Inferior parietal cortex (tissue), 1 donor: ENCODE data around the gene NUP210.
A peak's percentile ranks its signal among the peaks of the same experiment; 100 is the strongest.

ENCODE experiments used
- DNase-seq: peaks from one replicate; pipeline ENCODE4 v3.0.0-alpha.2; 2016; ENCODE audit errors: extremely low spot score

Gene NUP210

DNA sequence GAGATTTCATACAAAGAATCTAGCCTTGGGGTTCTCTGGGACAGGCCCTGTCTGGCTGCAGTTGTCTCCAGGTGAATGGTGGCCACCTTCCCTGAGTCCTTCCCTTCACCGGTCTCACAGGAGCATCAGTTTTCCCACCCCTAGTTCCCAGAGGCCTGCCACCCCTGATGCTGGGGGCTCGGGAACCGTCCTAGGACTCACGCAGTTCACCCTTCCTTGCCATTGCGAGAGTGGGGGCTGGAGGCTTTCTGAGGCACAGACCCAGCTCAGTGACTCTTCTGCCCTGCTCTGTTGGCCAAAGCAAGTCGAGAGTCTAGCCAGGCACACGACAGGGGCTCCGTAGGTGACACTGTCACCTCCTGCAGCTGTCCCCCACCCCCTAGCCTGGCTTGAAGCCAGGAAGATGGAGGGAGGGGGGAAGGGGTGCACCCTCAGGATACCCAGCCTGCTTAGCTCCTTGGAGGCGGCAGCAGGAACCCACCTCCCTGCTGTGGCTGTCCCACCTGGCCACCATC lies 130.3 kb downstream of the NUP210 start:
- no peak for DNase-seq

DNA sequence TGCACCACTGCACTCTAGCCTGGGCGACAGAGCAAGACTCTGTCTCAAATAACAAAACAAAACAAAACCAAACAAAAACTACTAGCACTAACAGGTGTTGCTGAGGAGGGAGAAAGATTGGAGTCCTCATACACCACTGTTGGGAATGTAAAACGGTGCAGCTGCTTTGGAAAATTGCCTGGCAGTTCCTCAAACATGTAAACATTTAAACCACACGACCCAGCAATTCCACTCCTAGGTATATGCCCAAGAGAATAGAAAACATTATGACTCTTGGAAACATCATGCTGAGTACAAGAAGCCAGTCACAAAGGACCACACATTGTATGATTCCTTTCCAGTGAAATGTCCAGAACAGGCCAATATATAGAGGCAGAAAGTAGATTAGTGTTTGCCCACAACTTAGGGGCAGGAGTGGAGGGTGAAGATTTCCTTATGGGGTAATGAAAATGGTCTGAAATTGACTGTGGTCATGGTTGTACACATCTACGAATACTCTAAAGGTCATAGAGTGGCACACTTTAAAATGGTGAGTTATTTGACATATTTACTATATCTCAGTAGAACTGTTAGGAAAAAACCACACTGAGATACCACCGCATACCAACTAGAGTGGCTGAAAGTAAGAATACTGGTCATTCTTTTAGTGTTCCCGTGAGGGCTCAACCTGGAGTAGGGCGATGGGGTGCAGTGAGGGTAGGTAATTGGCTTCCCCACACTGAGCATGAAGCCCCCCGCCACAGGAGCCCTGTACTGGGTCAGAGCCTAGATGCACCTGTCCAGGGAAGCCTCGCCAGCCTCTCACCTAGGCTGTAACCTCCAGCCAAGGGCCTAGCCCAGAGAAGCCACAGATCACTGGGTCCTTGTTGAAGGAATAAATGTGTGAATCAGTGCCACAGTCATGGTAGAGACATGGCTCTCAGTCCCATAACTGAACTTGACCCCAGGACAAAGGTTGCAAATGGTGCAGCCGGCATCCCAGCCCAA lies 131.1 kb downstream of the NUP210 start:
- no peak for DNase-seq

DNA sequence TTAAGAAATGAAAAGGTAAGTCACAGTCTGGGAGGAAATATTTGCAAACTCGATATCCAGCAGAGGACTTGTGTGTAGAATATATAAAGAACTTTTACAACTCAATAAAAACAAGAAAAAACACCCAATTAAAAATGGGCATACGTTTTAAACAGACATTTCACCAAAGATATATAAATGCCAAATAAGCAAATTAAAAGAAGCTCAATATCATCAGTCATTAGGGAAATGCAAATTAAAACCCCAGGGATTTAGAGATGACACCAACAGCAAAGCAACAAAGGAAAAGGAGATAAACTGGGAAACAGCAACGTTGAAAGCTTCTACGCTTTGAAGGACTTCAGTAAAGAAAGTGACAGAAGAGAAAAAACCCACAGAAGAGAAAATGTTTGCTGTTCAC lies 132.3 kb downstream of the NUP210 start:
- DNase-seq: no peak

DNA sequence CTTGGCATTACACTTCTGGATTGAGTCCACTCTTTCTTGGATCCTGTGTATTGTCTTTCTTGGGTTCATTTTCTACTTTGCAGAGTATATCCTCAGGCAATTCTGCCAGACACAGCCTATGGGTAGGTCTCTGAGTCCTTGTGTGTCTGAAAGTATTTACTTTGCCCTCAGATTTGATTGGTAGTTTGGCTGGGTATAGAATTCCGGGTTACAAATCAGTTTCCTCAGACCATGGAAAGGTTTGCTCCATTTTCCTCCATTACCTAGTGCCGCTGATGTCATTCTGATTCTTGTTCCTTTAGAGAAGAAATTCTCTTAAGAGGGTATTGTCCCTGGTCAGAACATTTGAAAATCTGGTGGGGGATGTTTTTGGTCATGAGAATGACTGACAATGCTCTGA lies 133.2 kb downstream of the NUP210 start:
- DNase-seq: no peak

DNA sequence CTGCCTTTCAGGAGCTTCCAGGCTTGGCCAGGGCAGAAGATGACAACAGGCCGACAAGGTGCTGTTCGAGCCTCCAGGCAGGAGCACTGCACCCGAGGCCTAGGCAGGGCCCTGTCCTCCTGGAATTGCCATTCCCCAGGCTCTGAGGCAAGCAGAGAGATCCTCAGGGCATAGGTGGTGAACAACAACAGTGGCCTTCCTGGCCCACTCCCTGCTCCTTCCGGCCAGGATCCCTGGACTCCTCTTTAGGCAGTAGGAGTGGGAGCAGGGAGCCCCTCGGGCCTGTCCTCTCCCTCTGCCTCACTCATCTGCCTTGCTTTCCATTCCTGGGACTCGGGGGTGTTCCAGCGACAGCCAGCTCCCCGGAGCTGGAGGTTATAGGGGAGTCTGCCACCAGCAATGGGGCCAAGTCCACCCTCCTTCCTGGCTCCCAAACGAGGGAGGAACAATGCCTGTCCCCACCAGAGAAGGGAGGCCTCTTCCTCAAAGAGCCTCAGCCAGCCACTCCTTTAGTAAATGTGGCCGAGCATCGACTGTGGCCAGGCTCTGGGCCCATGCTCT lies 135.0 kb downstream of the NUP210 start:
- DNase-seq: no peak

DNA sequence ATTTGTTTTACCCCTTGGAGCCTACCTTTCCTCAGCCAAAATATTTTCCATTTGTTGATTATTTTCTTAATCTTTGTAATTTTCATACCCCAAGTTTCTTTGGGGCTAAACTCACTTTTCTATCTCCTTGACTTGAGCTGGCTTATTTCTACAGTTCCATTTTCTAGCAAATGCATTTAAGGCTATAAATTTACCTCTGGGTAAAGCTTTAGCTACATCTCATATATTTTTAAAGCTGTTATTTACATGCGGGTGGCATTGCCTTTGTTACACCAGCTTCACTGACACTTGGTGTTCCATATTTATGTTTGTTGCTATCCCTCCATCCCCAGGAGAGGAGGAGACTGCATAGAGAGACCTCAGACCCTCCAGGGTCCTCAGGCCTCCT lies 136.3 kb downstream of the NUP210 start:
- DNase-seq: no peak

DNA sequence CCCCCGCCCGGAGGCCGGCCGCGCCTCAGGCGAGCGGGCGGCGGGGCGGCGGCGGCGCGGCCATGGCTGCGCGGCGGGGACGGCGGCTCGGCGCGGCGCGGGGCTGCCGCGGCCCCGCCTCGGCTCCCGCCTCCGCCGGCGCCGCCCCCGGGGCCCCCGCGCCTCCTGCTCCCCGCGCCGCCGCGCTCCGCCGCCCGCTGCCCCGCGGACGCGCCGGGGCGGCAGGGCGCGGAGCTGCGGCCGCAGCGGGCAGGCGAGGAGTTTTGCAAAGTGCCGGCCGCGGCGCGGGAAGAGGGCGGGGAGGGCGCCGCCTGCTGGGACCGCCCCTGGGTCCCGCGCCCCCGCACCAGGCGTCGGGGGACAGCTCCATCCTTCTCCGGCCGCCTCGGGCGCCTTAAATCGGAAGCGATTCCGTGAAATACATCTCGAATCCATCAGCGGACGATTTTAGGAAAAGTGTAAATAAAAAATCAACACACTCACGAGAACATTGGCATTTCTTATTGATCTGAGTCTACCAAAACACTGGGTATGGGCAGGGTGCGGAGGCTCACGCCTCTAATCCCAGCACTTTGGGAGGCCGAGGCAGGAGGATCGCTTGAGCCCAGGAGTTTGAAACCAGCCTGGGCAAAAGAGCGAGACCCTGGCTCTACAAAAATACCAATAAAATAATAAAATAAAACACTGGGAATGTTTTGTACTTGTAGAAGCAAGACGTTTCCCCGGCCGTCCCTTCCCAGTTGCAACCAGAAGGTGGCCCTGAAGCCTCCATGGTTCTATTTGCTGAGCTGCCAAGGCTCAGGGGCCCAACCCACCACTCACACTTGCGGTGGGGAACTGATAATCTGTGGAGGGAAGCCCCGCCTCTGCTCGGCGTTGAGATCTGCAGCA lies 136.9 kb downstream of the NUP210 start:
- no peak for DNase-seq

DNA sequence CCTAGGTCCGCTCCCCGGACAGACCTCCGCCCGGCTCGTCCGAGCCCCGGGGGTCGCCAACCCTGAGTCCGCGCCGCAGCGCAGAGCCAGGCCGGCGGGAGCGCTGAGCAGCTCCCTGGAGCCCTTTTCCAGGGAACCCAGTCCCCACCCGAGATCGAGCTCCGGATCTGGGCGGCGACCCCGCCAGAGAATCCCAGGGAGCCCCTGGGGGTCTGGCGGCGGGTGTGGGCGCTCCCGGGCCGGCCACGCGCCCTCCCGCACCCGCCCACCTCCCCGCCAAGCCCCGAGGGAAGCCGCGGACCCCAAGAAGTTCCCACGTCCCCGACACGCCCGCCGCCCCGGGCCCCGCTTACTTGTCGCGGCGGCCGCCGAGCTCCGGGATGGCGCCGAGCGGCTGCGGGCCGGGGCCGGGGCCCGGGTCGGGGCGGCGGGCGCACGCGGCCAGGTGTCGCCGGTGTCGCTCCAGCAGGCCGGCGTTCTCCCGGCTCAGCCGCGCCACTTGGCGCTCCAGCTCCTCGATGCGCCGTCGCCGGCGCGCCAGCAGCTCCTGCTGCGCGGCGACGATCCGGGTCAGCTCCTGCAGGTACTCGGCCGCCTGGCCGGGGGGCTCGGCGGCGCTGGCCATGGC lies 137.7 kb downstream of the NUP210 start:
- DNase-seq: no peak

DNA sequence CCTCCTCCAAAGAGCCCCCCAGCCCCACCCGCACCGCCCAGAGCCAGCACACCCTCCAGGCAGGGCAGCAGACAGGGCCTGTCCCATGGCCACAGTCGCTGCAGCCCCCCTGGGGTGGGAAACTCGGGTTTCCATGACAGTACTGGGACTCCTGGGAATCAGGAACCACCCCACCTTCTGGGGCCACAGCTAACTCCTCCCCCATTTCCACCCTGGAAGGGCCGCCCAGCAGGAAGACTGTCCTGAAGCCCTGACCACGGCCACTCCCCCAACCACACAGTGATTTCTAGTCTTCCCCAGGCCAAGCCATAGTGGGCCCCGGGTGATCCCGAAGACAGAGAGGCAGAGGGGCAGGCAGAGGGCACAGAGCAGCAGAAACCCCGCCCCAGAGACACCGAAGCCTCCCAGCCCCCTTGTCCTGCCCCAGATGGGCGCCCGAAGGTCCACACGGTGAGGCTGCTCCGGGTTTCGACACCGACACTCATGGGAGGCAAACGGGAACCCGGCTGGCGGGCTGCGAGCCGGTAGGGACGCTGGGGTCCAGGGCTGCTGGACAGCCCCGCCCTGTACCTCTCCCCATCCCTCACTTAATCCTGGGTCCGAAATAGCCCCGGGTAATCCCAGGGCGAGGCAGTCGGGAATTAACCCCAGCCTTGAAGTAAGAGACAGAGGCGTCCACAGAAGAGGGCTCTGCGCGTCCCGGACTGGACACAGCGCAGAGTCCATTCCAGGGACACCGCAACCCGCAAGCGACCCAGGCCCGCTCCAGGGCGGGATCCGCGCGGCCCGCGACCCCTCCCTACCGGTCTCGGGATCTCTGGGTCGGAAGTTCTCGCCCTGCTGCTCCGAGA lies 138.4 kb downstream of the NUP210 start:
- DNase-seq: no peak

DNA sequence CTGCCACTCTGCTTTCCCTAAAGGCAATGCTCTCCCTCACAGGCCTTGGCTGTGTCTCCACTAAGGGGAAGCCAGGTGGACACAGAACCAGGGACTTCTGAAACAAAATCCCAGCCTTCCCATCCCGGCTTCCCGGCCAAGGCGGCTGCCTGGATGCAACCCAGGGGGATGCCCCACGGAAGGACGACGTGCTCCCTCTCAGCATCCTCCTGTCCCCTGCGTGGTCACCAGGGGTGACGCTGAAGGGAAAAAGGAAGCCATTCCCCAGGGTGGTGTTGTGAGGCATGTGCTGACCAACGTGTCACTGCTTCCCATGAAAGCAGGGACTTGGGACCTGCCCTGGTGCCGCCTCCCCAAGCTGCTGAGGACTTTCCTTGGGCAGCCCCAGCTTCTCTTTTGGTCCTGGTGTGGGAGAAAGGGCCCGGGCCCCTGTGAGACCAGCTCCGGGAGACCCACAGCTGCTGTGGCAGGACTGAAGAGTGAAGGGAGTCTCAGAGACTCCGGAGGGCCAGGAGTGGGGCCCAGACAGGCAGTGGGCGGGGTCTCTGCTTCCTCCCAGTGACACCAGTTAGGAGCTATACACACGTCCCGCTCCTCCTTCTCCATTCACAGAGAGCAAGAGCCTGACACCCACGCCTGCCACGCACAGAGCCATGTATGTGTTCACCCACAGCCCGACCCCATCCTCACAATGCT lies 139.2 kb downstream of the NUP210 start:
- no peak for DNase-seq

DNA sequence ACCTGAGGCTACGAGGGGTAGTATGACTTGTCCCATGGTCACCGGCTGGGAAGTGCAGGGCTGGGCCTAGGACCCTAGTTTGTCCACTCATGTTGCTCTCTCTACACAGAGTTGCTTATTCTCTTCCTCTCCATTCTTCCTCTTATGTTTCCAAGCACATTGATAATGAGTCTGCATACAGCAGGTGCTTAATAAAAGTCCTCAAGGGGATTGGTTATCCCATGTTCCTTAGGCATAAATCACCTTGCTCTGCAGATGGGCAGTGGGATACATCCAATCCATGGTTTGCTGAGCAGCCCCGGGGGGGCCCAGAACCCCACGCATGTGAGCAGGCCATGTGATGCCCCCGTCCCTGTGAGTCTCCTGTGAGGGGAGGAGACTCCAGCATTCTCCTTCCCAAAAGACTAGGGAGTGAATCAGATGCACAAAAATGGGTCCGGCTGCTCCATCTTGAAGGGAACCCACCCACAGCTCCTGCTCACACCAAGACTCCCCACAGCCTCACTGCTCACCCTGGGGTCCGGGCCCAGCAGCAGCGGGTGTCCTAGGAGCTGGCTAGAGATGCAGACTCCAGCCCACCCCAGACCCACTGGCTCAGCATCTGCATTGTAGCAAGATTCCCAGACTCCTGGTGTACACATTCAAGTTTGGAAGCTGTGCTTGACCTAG lies 139.9 kb downstream of the NUP210 start:
- DNase-seq: no peak

DNA sequence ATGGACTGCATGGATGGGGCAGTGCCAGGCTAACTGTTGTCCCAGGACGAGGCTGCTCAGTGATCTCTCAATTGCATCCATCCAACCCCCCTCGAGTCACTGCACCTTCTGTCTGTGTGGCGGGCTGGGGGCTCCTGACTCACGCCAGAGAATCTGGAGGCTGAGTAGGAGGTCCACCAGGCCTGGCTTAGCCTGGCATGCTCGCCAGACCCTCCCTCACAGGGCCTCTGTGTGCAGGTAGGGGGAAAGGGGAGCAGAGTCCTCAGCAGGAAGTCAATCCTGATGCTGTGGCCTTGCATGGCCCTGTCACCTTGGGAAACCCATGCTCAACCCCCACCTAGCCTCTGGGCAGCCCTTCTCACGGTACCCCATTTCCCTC lies 140.6 kb downstream of the NUP210 start:
- no peak for DNase-seq

DNA sequence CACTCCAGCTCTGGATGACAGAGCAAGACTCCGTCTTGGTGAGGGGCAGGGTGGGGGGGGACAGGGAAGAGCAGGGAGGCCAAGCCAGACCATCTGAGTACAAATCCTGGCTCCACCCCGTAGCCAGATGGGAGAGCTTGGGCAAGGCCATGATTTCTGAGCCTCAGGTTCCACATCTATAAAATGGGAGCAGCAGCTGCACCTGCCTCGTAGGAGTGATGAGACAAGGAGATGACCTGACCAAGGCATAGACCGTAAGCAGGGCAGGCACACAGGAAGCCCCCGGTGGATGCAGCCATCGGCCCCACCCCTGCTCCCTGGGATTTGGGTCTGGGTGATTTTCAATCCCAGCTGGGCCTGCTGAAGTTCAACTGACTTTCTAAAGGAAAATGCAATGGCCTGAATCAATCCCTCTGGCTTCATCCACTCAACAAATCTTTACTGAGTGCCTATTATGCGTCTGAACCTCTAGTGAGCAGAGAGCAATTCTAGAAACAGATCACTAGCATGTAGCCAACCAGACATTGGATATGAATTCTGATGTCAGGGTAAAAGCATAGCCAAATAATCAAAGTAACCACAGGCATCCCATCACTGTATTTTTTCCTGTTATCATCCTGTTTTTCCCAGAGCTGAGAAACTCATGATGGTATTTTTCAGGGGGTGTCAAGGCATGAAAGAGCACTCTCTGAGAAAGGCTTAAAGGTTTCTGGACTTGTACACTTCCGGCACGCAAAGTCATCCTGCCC lies 141.2 kb downstream of the NUP210 start:
- no peak for DNase-seq

DNA sequence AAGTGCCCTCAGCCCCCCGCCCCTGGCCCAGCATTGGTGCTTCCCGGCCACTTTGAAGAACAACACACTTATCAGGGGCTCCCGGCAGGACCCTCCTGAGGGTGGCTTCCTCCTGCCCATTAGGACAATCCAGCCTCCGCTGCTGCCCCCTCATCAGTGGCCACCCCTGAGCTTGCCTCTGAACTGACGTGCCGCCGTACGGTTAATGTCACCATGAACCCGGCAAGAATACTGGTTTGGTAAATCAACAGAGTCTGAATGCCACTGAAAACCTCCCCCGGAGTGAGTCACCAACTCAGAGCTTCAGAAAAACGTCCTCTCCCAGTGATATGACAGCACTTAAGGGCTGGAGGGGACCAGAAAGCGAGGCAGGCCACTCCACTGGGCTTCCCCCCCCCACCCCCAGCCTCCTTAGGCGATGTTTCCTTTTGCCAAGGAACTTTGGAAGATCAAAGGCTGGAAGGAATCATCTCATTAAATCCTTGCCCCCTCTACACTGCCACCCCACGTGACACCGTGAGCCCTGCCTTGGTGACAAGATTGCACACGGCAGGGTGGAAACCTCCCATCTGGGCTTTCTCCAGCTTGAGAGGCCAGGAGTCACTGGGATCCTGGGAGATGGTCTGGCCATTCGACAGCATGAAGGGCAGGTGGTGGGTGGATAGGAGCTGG lies 142.1 kb downstream of the NUP210 start:
- DNase-seq: no peak

DNA sequence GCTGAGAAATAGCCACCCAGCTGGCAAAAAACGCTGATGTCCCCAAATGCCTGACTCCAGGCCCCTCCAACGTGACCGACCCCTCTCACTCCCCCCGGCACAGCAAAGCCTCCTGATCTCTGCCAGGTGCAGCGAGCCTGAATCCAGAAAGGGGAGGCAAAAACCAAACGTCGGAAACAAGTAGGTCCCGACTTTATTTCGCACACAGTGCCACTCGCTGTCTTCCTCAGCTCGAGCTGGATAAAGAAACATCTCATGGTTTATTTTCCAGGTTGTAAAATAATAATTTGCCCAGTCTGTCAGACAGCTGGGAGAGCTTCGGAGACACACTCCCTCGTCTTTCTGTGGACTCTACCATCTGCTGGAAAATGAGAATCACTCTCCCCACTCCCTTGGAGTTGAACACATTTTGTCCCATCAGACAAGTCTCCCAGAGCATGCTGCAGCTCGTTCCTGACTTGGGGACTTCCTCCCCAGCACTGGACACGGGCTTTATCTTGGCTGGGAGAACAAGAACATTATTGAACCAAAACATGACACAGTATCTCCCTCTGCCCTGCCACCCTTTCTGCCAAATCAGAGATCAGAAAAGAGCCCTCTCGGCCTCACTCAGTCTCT lies 142.8 kb downstream of the NUP210 start:
- DNase-seq: peak; percentile 53

DNA sequence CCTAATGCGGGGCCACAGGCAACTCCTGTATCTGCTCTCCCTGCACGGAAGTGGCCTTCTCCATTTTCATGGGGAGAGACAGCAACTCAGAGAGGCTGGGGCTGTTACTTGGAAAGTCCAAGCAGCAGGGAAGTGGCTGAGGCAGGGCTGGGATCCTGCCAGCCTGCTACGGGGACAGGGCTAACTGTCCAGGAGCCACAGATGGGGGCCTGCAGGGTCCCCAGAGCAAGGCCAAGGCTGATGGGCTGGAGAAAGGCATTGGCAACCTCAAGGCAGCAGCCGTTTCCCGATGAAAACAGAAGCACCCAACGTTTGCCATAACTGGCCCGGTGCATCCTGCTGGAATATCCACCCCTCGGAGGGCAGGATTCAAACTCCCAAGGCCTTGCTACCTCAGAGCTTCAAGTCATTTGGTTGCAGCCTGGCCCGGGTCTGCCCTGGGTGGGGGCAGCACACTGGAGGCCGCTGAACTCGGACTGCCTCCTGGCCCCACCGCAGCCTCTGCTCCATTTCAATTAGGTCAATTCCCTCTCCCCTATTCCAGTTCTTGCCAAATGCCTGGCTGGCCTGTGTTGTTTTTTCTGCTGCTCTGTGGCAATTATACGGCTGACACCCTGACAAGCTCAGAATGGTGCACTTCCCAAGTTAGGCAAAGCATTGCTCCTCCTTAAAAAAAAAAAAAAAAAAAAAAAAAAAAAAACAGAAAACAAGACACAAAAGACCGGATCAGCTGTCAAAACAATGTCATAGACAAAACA lies 143.5 kb downstream of the NUP210 start:
- no peak for DNase-seq

DNA sequence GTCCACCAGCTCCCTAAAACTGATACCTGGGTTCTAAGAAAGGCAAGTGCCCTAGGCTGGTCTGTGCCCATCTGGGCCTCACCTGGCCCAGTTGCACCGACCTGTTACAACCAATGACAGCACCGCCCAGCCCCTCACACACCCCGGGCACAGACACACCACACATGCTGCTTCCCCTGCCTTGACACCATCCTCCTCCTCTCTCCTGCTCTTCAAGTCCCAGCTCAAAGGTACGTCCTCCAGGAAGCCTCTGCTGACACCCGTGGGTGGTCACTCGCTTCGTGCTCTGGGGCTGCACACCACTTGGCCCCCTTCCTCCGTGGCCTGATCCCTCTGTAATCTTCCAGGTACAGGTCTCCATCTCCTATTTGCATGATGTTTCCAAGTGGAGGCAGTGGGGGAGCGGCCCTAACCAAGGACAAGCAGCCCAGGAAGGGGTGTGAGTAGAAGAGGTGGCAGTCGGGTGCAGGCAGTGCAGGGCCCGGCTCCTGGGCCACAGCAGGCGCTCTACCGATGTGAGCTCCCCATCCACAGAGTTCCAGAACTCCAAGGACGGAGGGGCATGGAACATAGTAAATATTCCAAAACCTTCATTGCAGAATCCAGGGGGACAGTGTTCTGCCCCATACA lies 144.6 kb downstream of the NUP210 start:
- DNase-seq: no peak
